ENCODE measurements around the gene CSRNP3. TPM values are rescaled to one million over a fixed set of nuclear protein-coding genes. Genes with fewer than 3 reads are reported as not detected.

Gene CSRNP3
- total and polyA plus RNA-seq, 12 donors = 0.77 to 9.4 (median 4.7) TPM

GRCh38 chr2:165682546-165682945, 213.0 kb downstream of the CSRNP3 start:
- WGBS, 2 donors = 24% methylated on average over 1 of the region's 1 CpG
- DNase-seq (no peak), ATAC-seq (peak; percentile 37 to 87 (median 62))
- peaks cover 0 to 19% (median 0%) of the 10 kb centered on the region in 9 donors for H3K36me3 ChIP-seq
- H3K9me3 ChIP-seq = no peaks in the 10 kb centered on the region
- H3K4me3 ChIP-seq = no peak overlapping the region
- intact Hi-C loops (cut with DNase I) = loop anchor here in 3 of 10 donors (10.0 kb wide), 2 partner anchors 108 to 228 kb away; no protein-coding TSS in a partner anchor
- H3K27me3 ChIP-seq = no peaks in the 10 kb centered on the region
- TF ChIP-seq, protein P1, sequence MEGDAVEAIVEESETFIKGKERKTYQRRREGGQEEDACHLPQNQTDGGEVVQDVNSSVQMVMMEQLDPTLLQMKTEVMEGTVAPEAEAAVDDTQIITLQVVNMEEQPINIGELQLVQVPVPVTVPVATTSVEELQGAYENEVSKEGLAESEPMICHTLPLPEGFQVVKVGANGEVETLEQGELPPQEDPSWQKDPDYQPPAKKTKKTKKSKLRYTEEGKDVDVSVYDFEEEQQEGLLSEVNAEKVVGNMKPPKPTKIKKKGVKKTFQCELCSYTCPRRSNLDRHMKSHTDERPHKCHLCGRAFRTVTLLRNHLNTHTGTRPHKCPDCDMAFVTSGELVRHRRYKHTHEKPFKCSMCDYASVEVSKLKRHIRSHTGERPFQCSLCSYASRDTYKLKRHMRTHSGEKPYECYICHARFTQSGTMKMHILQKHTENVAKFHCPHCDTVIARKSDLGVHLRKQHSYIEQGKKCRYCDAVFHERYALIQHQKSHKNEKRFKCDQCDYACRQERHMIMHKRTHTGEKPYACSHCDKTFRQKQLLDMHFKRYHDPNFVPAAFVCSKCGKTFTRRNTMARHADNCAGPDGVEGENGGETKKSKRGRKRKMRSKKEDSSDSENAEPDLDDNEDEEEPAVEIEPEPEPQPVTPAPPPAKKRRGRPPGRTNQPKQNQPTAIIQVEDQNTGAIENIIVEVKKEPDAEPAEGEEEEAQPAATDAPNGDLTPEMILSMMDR (IDR thresholded peaks at IDR 0.05) = no peak
- peaks cover 0 to 27% (median 8%) of the 10 kb centered on the region in 9 donors for H3K4me1 ChIP-seq
- peak overlapping the region in 9 of 10 donors; percentile 8 to 80 (median 58) for H3K27ac ChIP-seq

GRCh38 chr2:165686800-165687199, 217.3 kb downstream of the CSRNP3 start:
- Histone ChIP-seq H3K27ac (no peak overlapping the region), H3K27me3 (no peaks in the 10 kb centered on the region), H3K36me3 (no peaks in the 10 kb centered on the region), H3K4me3 (no peak overlapping the region), H3K4me1 (peaks cover 0 to 29% (median 7%) of the 10 kb centered on the region in 9 donors), H3K9me3 (no peaks in the 10 kb centered on the region)
- ATAC-seq = no peak
- intact Hi-C loops (cut with DNase I) = loop anchor here in 3 of 10 donors (10.0 kb wide), 2 partner anchors 112 to 232 kb away; no protein-coding TSS in a partner anchor
- TF ChIP-seq, protein P1 (IDR thresholded peaks at IDR 0.05) = no peak
- WGBS, 2 donors = 96 to 97% methylated on average over 2 of the region's 2 CpGs
- no peak for DNase-seq

GRCh38 chr2:165687426-165688002, 218.0 kb downstream of the CSRNP3 start:
- TF ChIP-seq, protein P1 (IDR thresholded peaks at IDR 0.05) = no peak
- WGBS, 2 donors = 55 to 61% methylated on average over 4 of the region's 4 CpGs
- ATAC-seq = no peak
- Histone ChIP-seq H3K4me1 (peaks cover 0 to 22% (median 2%) of the 10 kb centered on the region in 9 donors), H3K9me3 (no peaks in the 10 kb centered on the region), H3K27me3 (no peaks in the 10 kb centered on the region), H3K36me3 (no peaks in the 10 kb centered on the region), H3K4me3 (no peak overlapping the region), H3K27ac (no peak overlapping the region)
- intact Hi-C loops (cut with DNase I) = loop anchor here in 3 of 10 donors (10.0 kb wide), 2 partner anchors 113 to 233 kb away; no protein-coding TSS in a partner anchor
- DNase-seq = no peak

GRCh38 chr2:165691615-165692014, 222.1 kb downstream of the CSRNP3 start:
- intact Hi-C loops (cut with DNase I) = loop anchor here in 1 of 10 donors (5.0 kb wide), 1 partner anchor 289 kb away; no protein-coding TSS in a partner anchor
- H3K27me3 ChIP-seq = no peaks in the 10 kb centered on the region
- no peak overlapping the region for H3K4me3 ChIP-seq
- DNase-seq = peak; percentile 6 to 19
- 53 to 55% methylated on average over 7 of the region's 7 CpGs for WGBS, 2 donors
- TF ChIP-seq, protein P1 (IDR thresholded peaks at IDR 0.05) = peak in 1 of 9 donors; percentile 8
- peaks cover 0 to 9% (median 0%) of the 10 kb centered on the region in 9 donors for H3K4me1 ChIP-seq
- no peak overlapping the region for H3K27ac ChIP-seq
- peak in 7 of 8 donors; percentile 45 to 91 (median 66) for ATAC-seq
- no peaks in the 10 kb centered on the region for H3K9me3 ChIP-seq
- H3K36me3 ChIP-seq = no peaks in the 10 kb centered on the region
